Kidney tubule cell (primary cell): ENCODE measurements around the gene CRP.
"Not testable (repeated sequence)": the region's sequence is repeated elsewhere in the genome, so short reads cannot be mapped to it uniquely, and the experiment has no call there.

Experiments used
- DNase-seq: peaks from one replicate; pipeline ENCODE4 v3.0.0-alpha.2; 2018; ENCODE audit warnings: low spot score

CRP gene

GRCh38 chr1:159699653-159700052, 14.7 kb downstream of the CRP start:
- no peak for DNase-seq

- DNase-seq = no peak
These were observed 15.1 kb downstream of the CRP start for GRCh38 chr1:159699246-159699645.

DNA sequence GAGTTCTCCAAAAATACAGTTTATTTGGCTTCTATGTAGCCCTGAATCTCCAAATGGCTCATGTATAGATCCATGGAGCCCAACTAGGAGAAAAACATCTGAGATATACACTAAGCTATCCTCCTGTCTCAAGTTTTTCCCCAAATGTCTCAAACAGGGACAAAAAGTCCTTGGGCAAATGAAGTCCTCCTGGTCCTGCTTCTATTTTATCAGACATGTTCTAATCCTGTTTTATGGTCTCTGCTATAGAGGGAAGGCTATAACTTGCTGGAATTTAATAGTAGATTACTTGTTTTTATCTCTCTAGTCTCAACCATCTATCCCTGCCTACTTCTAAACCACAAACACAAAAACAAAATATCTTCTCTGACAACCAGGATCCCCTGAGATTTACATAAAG, 26.9 kb downstream of the CRP start:
- DNase-seq = no peak

GRCh38 chr1:159686599-159687299, 27.6 kb downstream of the CRP start:
- peak; percentile 12 for DNase-seq

- DNase-seq = no peak
These were observed 35.5 kb downstream of the CRP start for GRCh38 chr1:159678939-159679338.

DNA sequence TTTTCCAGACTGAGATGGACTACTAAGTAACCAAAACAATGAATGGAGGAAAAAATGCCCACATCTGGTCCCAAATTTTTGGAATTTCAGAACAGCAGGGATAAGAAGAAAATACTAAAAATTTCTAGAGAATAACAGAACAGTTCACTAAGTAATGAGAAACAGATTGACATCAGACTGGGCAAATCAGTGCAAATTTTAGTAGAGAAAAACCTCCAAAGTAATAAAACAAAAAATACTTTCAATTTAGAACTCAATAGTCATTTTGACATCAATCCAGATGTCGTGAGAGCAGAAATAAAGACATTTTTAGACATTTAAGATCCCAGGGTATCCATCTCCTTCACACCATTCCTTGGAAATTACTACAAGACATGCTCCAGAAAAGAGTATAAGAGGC, 39.3 kb downstream of the CRP start:
- DNase-seq = no peak

DNA sequence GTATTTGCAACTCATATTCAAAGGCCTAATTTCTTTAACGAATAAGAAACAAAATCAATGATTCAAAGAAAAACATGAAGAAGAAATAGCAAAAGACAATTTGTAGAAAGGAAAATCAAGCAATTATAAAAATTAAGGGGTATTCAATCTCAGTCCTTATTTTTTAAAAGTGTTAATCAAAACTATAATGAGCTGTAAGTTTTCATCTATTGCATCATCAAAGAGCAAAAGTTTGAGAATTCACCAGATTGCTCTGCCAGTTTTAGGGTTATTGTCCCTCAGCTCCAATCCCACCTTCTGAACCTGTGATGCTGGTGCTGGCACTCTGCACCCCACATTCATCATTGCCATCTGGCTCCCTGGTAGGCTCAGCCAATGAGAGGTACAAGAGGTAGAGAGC, 42.0 kb downstream of the CRP start:
- not testable (repeated sequence) for DNase-seq

DNA sequence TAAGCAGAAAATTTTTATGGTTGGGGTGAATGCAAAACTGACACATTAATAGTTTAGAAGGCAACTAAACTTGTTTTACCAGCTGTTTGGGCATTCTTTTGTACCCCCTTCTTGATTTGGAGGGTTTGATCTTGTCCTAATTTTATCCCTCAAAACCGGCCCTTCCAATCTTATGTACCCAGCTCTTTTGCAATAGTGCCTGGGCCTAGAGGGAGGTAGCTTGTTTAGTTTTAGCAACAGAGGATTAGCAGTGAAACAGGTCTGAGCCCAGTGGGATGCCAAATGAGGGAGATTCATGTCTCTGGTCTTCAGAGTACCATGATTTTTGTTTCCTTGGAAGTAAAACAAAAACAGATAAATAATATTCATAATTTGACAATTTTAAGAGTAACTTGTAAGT, 45.1 kb downstream of the CRP start:
- no peak for DNase-seq

- DNase-seq = no peak
These were observed 45.6 kb downstream of the CRP start for GRCh38 chr1:159668739-159669138.

- no peak for DNase-seq
These were observed 50.1 kb downstream of the CRP start for GRCh38 chr1:159664247-159664646.

- no peak for DNase-seq
These were observed 50.8 kb downstream of the CRP start for GRCh38 chr1:159663552-159663951.
